HEK293 (cell line): ENCODE results near the gene TIMP2.

Experiments used
- CTCF ChIA-PET: fragments of 350-600 bp; formaldehyde crosslinking; extraction: SDS; loops from one replicate; lab custom pipeline; 2021; ENCODE audit warnings: antibody characterized with exemption; lab: Yijun Ruan, JAX
- POLR2A ChIA-PET: fragments of 300-600 bp; formaldehyde crosslinking; extraction: SDS; loops from one replicate; lab custom pipeline; 2020; ENCODE audit warnings: antibody characterized with exemption, inconsistent platforms; lab: Yijun Ruan, JAX
- H3K27ac ChIP-seq: fragments of 200-500 bp; sonication (Bioruptor generic); 2 replicates; pipeline ENCODE4 v1.5.1; 2014; ENCODE audit warnings: low read depth, low read length, control low read depth, inconsistent platforms; ENCODE audit errors: extremely low read depth
- H3K36me3 ChIP-seq, 2 experiments: fragments of 200-500 bp in 1 of 2; sonication (Bioruptor generic) in 1 of 2; 1 replicate in 1 of 2; 2 replicates in 1 of 2; pipeline ENCODE4 v1.5.1; 2014 to 2017; ENCODE audit warnings: inconsistent platforms in 2 of 2, low read length in 2 of 2; ENCODE audit not compliant: control insufficient read depth in 2 of 2, insufficient read depth in 1 of 2
- H3K4me1 ChIP-seq: fragments of 200-500 bp; sonication (Bioruptor generic); 2 replicates; pipeline ENCODE4 v1.5.1; 2014; ENCODE audit warnings: mild to moderate bottlenecking, low read length, inconsistent platforms; ENCODE audit not compliant: control insufficient read depth, insufficient read depth
- H3K4me3 ChIP-seq: 2 replicates; pipeline ENCODE4 v1.5.1; 2011; ENCODE audit warnings: low read depth, mild to moderate bottlenecking, control low read depth, low read length, moderate library complexity
- H3K9me3 ChIP-seq: fragments of 200-500 bp; sonication (Bioruptor generic); 2 replicates; pipeline ENCODE4 v1.5.1; 2014; ENCODE audit warnings: low read depth, low read length, inconsistent platforms; ENCODE audit not compliant: control insufficient read depth, insufficient read depth
- AEBP2 ChIP-seq: fragments of 450-650 bp; formaldehyde crosslinking; IDR thresholded peaks from 2 replicates; pipeline ENCODE4 v1.5.1; 2016; ENCODE audit warnings: missing biosample characterization, missing genetic modification characterization, borderline replicate concordance
- GLIS1 ChIP-seq: fragments of 450-650 bp; formaldehyde crosslinking; IDR thresholded peaks from 2 replicates; pipeline ENCODE4 v1.5.1; 2016; ENCODE audit warnings: missing biosample characterization, missing genetic modification characterization
- INSM2 ChIP-seq: fragments of 450-650 bp; formaldehyde crosslinking; IDR thresholded peaks from 2 replicates; pipeline ENCODE4 v1.5.1; 2016; ENCODE audit warnings: missing biosample characterization, missing genetic modification characterization
- OSR2 ChIP-seq: fragments of 450-650 bp; formaldehyde crosslinking; IDR thresholded peaks from 2 replicates; pipeline ENCODE4 v1.5.1; 2016; ENCODE audit warnings: missing biosample characterization, missing genetic modification characterization
- RBAK ChIP-seq: fragments of 450-650 bp; formaldehyde crosslinking; IDR thresholded peaks from 2 replicates; pipeline ENCODE4 v1.5.1; 2016; ENCODE audit warnings: missing biosample characterization, missing genetic modification characterization
- SP7 ChIP-seq: fragments of 450-650 bp; formaldehyde crosslinking; IDR thresholded peaks from 2 replicates; pipeline ENCODE4 v1.5.1; 2016; ENCODE audit warnings: missing biosample characterization, missing genetic modification characterization
- TSHZ1 ChIP-seq: fragments of 450-650 bp; formaldehyde crosslinking; IDR thresholded peaks from 2 replicates; pipeline ENCODE4 v1.5.1; 2016; ENCODE audit warnings: missing biosample characterization, missing genetic modification characterization, borderline replicate concordance
- ZFHX2 ChIP-seq: fragments of 450-650 bp; formaldehyde crosslinking; conservative IDR thresholded peaks from 2 replicates; pipeline ENCODE4 v1.5.1; 2016; ENCODE audit warnings: missing biosample characterization, missing genetic modification characterization
- ZNF10 ChIP-seq: fragments of 450-650 bp; formaldehyde crosslinking; IDR thresholded peaks from 2 replicates; pipeline ENCODE4 v1.5.1; 2017; ENCODE audit warnings: missing biosample characterization, missing genetic modification characterization
- ZNF114 ChIP-seq: fragments of 450-650 bp; formaldehyde crosslinking; IDR thresholded peaks from 2 replicates; pipeline ENCODE4 v1.5.0; 2017; ENCODE audit warnings: missing biosample characterization, missing genetic modification characterization
- ZNF174 ChIP-seq: fragments of 450-650 bp; formaldehyde crosslinking; IDR thresholded peaks from 2 replicates; pipeline ENCODE4 v1.5.0; 2017; ENCODE audit warnings: missing biosample characterization, mild to moderate bottlenecking, missing genetic modification characterization
- ZNF221 ChIP-seq: fragments of 450-650 bp; formaldehyde crosslinking; IDR thresholded peaks from 2 replicates; pipeline ENCODE4 v1.5.1; 2017; ENCODE audit warnings: missing biosample characterization, missing genetic modification characterization, borderline replicate concordance
- ZNF37A ChIP-seq: fragments of 450-650 bp; IDR thresholded peaks from 2 replicates; pipeline ENCODE4 v1.5.1; 2018; ENCODE audit warnings: missing biosample characterization, missing genetic modification characterization
- ZNF501 ChIP-seq: fragments of 450-650 bp; formaldehyde crosslinking; IDR thresholded peaks from 2 replicates; pipeline ENCODE4 v1.5.1; 2016; ENCODE audit warnings: missing biosample characterization, missing genetic modification characterization
- ZNF585B ChIP-seq: fragments of 450-650 bp; formaldehyde crosslinking; IDR thresholded peaks from 2 replicates; pipeline ENCODE4 v1.5.1; 2016; ENCODE audit warnings: missing biosample characterization, missing genetic modification characterization
- ZNF704 ChIP-seq: fragments of 450-650 bp; formaldehyde crosslinking; IDR thresholded peaks from 2 replicates; pipeline ENCODE4 v1.5.1; 2016; ENCODE audit warnings: missing biosample characterization, missing genetic modification characterization
- ZNF768 ChIP-seq: fragments of 450-650 bp; formaldehyde crosslinking; IDR thresholded peaks from 2 replicates; pipeline ENCODE4 v1.5.1; 2018; ENCODE audit warnings: missing biosample characterization, mild to moderate bottlenecking, missing genetic modification characterization
- ZNF777 ChIP-seq: fragments of 450-650 bp; formaldehyde crosslinking; IDR thresholded peaks from 2 replicates; pipeline ENCODE4 v1.5.1; 2017; ENCODE audit warnings: missing biosample characterization, missing genetic modification characterization, borderline replicate concordance
- ZNF837 ChIP-seq: fragments of 450-650 bp; formaldehyde crosslinking; IDR thresholded peaks from 2 replicates; pipeline ENCODE4 v1.5.1; 2016; ENCODE audit warnings: missing biosample characterization, missing genetic modification characterization

Gene TIMP2

GRCh38 chr17:78879635-78880186, 45.5 kb downstream of the TIMP2 start:
- 0 out of 2 replicates have a peak, but pooled peaks cover 2% of the 10 kb centered on the region for H3K4me1 ChIP-seq
- H3K9me3 ChIP-seq = no peaks in the 10 kb centered on the region
- H3K36me3 ChIP-seq = no peaks in the 10 kb centered on the region
- ChIA-PET CTCF (interaction anchor here (0.6 to 1.0 kb wide), 2 partner anchors 14 to 36 kb away, joined by 4 read pairs; no protein-coding TSS in a partner anchor), POLR2A (no interaction called here)
- no peak overlapping the region for H3K27ac ChIP-seq
- H3K4me3 ChIP-seq = no peak overlapping the region
- TF ChIP-seq ZNF768 (tag by site-specific recombination) = no peak
- TF ChIP-seq ZNF114 (tag by site-specific recombination) = no peak
- TF ChIP-seq ZNF10 (tag by site-specific recombination) = no peak
- peak; percentile 53 for TF ChIP-seq OSR2 (tag by site-specific recombination)
- TF ChIP-seq ZNF174 (tag by site-specific recombination) = no peak
- peak; percentile 24; the same call in 1 of the 2 replicates for TF ChIP-seq GLIS1
- TF ChIP-seq ZNF221 (tag by site-specific recombination) = no peak
- TF ChIP-seq ZNF585B (tag by site-specific recombination) = no peak
- no peak for TF ChIP-seq ZNF501 (tag by site-specific recombination)
- 0 out of 2 replicates have a peak, but pooled peaks have one; percentile 6 for TF ChIP-seq ZFHX2 (tag by site-specific recombination)
- TF ChIP-seq, all 188 proteins: peak for 3

- TF ChIP-seq INSM2 (tag by site-specific recombination) = no peak
- no peak for TF ChIP-seq ZNF704 (tag by site-specific recombination)
- TF ChIP-seq ZNF837 (tag by site-specific recombination) = no peak
- TF ChIP-seq TSHZ1 (tag by site-specific recombination) = no peak
- TF ChIP-seq ZNF37A (tag by site-specific recombination) = no peak
- no peak for TF ChIP-seq RBAK (tag by site-specific recombination)
- no peak for TF ChIP-seq AEBP2
- TF ChIP-seq SP7 (tag by site-specific recombination) = no peak
- no peak for TF ChIP-seq ZNF777
- Histone ChIP-seq H3K4me1 (peaks cover 8% of the 10 kb centered on the region), H3K4me3 (no peak overlapping the region), H3K27ac (no peak overlapping the region), H3K9me3 (no peaks in the 10 kb centered on the region), H3K36me3 (no peaks in the 10 kb centered on the region)
- ChIA-PET CTCF (interaction anchor here (0.6 to 0.9 kb wide), 2 partner anchors 13 to 35 kb away, joined by 4 read pairs; no protein-coding TSS in a partner anchor), POLR2A (no interaction called here)
Observed at GRCh38 chr17:78878871-78879527, 46.2 kb downstream of the TIMP2 start.
